Naive thymus-derived CD4-positive, alpha-beta T cell (primary cell): ENCODE results near the gene NEDD9. TPM values are rescaled to one million over a fixed set of nuclear protein-coding genes. Genes with fewer than 3 reads are reported as not detected.

Source experiments
- ATAC-seq: fragments of 150-1000 bp; cut with Tn5 transposase; 2 replicates; pipeline ENCODE4 v1.10.0; 2021; ENCODE audit warnings: mild to moderate bottlenecking, moderate library complexity
- CTCF ChIA-PET: fragments of 350-600 bp; sonication (Branson Sonifier 250); formaldehyde crosslinking; loops from one replicate; lab custom pipeline; 2021; ENCODE audit warnings: antibody characterized with exemption; lab: Charles Lee
- POLR2A ChIA-PET: fragments of 350-600 bp; sonication (Branson Sonifier 250); formaldehyde crosslinking; loops from one replicate; lab custom pipeline; 2021; ENCODE audit warnings: antibody characterized with exemption, inconsistent platforms; lab: Charles Lee
- DNase-seq, 9 donors: peaks; one replicate each; pipeline versions ENCODE4 v3.0.0 to v3.0.0-alpha.2; 2020 to 2022; ENCODE audit warnings: mixed read lengths in 1 of 9
- H3K27ac ChIP-seq: one replicate; pipeline ENCODE4 v1.7.0; 2013; ENCODE audit warnings: mild to moderate bottlenecking, low read depth, low read length, moderate library complexity
- H3K27me3 ChIP-seq, 2 donors: one replicate each; pipeline ENCODE4 v1.7.0; 2013; ENCODE audit warnings: low read length in 2 of 2, mild to moderate bottlenecking in 2 of 2, moderate library complexity in 2 of 2; ENCODE audit not compliant: control insufficient read depth in 2 of 2, insufficient read depth in 2 of 2
- H3K36me3 ChIP-seq, 3 experiments: 1 replicate in 2 of 3; 2 replicates in 1 of 3; pipeline ENCODE4 v1.7.0; 2013; ENCODE audit warnings: low read length in 3 of 3, mild to moderate bottlenecking in 3 of 3, moderate library complexity in 1 of 3; ENCODE audit not compliant: insufficient read depth in 3 of 3, control insufficient read depth in 2 of 3
- H3K4me1 ChIP-seq, 2 donors: one replicate each; pipeline ENCODE4 v1.7.0; 2013; ENCODE audit warnings: low read length in 2 of 2, mild to moderate bottlenecking in 2 of 2, moderate library complexity in 1 of 2; ENCODE audit not compliant: control insufficient read depth in 2 of 2, insufficient read depth in 2 of 2
- H3K4me3 ChIP-seq: 2 replicates; pipeline ENCODE4 v1.7.0; 2013; ENCODE audit warnings: mild to moderate bottlenecking, low read length
- H3K9me3 ChIP-seq, 3 experiments: 1 replicate in 2 of 3; 2 replicates in 1 of 3; pipeline ENCODE4 v1.7.0; 2013; ENCODE audit warnings: low read length in 3 of 3; ENCODE audit not compliant: control insufficient read depth in 2 of 3
- H3K27ac Mint-ChIP-seq, 9 donors: one replicate each; pipeline ENCODE4 v1.8.0; 2020 to 2022; ENCODE audit warnings: mixed read lengths in 9 of 9, mild to moderate bottlenecking in 8 of 9, moderate library complexity in 5 of 9, inconsistent platforms in 2 of 9
- H3K27me3 Mint-ChIP-seq, 5 donors: one replicate each; pipeline ENCODE4 v1.8.0; 2021 to 2022; ENCODE audit warnings: mixed read lengths in 5 of 5, mild to moderate bottlenecking in 1 of 5
- H3K36me3 Mint-ChIP-seq, 5 donors: one replicate each; pipeline ENCODE4 v1.8.0; 2020 to 2022; ENCODE audit warnings: mixed read lengths in 5 of 5, mild to moderate bottlenecking in 3 of 5, inconsistent platforms in 1 of 5
- H3K4me1 Mint-ChIP-seq, 7 donors: one replicate each; pipeline ENCODE4 v1.8.0; 2020 to 2022; ENCODE audit warnings: mixed read lengths in 7 of 7, mild to moderate bottlenecking in 3 of 7, inconsistent platforms in 1 of 7
- H3K4me3 Mint-ChIP-seq, 10 donors: one replicate each; pipeline ENCODE4 v1.8.0; 2020 to 2022; ENCODE audit warnings: mild to moderate bottlenecking in 10 of 10, mixed read lengths in 10 of 10, moderate library complexity in 6 of 10, inconsistent platforms in 2 of 10
- H3K9me3 Mint-ChIP-seq, 11 donors: one replicate each; pipeline ENCODE4 v1.8.0; 2020 to 2022; ENCODE audit warnings: mixed read lengths in 11 of 11, mild to moderate bottlenecking in 4 of 11, inconsistent platforms in 1 of 11, moderate library complexity in 1 of 11
- intact Hi-C, 2 donors: fragments of 100-400 bp; cut with micrococcal nuclease; formaldehyde crosslinking; loops; one replicate each; pipeline ENCODE4 v1.15.1; 2023
- polyA plus RNA-seq, 2 donors: library from polyadenylated mRNA; unstranded; fragments of 300-500 nt; fragmentation: Illumina TruSeq; gene quantifications; one replicate each; pipeline ENCODE4 v1.2.3, GENCODE V29; 2021
- total RNA-seq, 6 experiments: library from RNA in 5 of 6; stranded (reverse) in 5 of 6; gene quantifications; 1 replicate in 5 of 6; 2 replicates in 1 of 6; pipeline ENCODE4 v1.2.3 and lab custom pipeline; 2021 to 2026

The NEDD9 gene
- total and polyA plus RNA-seq, 7 experiments from 2014 or later = 14.2 to 62.9 (median 35.4) TPM

DNA sequence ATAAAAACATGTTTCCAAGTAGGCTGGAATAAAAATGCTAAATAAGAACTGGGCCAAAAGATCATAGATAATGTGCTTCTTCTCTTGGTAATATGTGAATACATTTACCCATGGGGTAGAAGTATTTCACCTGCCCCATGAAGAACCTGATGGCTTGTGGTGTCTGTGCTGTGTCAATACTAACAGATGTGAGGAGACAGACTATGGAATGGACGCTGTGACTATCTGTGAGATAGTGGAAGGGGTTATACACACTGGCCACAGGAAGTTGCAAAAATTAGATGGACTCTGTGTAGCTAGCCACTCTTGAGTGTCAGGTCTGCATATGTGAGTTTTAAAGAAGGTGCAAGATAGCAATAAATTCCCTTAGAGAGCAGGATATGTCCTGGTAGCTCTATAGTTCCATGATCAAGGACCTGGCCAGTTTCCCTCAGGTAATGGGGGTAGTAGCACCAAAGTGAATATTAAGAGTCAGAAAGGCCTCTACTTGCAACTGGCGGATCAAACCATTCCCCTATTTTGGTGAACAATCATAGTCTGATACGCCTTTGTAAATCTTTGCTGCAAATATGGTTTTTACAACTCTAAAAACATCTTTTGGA is 48.6 kb downstream of the NEDD9 start:
- Mint-ChIP-seq H3K27me3 (no peaks in the 10 kb centered on the region), H3K4me1 (peaks cover 0 to 1% (median 0%) of the 10 kb centered on the region in 7 donors), H3K27ac (no peak overlapping the region), H3K36me3 (peaks cover 38 to 75% (median 63%) of the 10 kb centered on the region in 5 donors), H3K9me3 (peaks cover 0 to 41% (median 16%) of the 10 kb centered on the region in 11 donors), H3K4me3 (no peak overlapping the region)
- Histone ChIP-seq H3K4me3 (no peak overlapping the region), H3K27ac (no peak overlapping the region), H3K9me3 (no peaks in the 10 kb centered on the region), H3K36me3 (peaks cover 7 to 48% (median 8%) of the 10 kb centered on the region in 3 experiments), H3K4me1 (no peaks in the 10 kb centered on the region), H3K27me3 (no peaks in the 10 kb centered on the region)
- CTCF ChIA-PET = no interaction called here
- DNase-seq = no peak
- intact Hi-C loops = no loop called here
- POLR2A ChIA-PET = interaction anchor here (0.7 kb wide), 1 partner anchor 310 kb away, joined by 4 read pairs; no protein-coding TSS in a partner anchor
- no peak for ATAC-seq

DNA sequence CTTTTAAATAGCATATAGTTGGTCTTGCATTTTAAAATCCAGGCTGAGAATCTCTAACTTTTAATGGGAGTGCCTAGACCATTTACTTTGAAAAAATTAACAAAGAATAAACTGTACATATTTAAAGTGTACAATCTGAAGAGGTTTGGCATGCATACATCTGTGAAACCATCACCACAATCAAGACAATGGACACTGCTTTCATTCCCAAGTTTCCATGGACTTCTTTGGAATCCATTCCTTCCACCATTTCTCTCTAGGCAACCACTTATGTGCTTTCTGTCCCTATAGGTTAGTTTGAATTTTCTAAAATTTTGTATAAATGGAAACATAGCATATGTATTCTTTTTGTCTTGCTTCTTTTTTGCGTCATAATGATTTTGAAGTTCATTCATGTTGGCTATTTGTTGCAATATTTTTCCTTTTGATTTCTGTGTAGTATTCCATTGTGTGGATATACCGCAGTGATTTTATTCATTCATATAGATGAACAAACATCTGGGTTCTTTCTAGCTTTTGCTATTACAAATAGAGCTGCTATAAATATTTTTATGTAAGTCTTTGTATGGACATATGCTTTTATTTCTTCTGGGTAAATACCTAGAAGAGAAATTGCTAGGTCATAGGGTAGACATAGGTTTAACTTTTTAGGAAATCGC is 50.9 kb downstream of the NEDD9 start:
- DNase-seq (no peak), ATAC-seq (no peak)
- Mint-ChIP-seq H3K36me3 (peaks cover 23 to 54% (median 42%) of the 10 kb centered on the region in 5 donors), H3K27ac (no peak overlapping the region), H3K4me3 (no peak overlapping the region), H3K4me1 (peaks cover 0 to 3% (median 0%) of the 10 kb centered on the region in 7 donors), H3K27me3 (no peaks in the 10 kb centered on the region), H3K9me3 (peaks cover 0 to 41% (median 16%) of the 10 kb centered on the region in 11 donors)
- ChIA-PET POLR2A (no interaction called here), CTCF (no interaction called here)
- no peak overlapping the region for H3K27ac ChIP-seq
- no peak overlapping the region for H3K4me3 ChIP-seq
- intact Hi-C loops = no loop called here
- H3K9me3 ChIP-seq = no peaks in the 10 kb centered on the region
- no peaks in the 10 kb centered on the region for H3K27me3 ChIP-seq
- peaks cover 0 to 28% (median 7%) of the 10 kb centered on the region in 3 experiments for H3K36me3 ChIP-seq
- H3K4me1 ChIP-seq = no peaks in the 10 kb centered on the region

DNA sequence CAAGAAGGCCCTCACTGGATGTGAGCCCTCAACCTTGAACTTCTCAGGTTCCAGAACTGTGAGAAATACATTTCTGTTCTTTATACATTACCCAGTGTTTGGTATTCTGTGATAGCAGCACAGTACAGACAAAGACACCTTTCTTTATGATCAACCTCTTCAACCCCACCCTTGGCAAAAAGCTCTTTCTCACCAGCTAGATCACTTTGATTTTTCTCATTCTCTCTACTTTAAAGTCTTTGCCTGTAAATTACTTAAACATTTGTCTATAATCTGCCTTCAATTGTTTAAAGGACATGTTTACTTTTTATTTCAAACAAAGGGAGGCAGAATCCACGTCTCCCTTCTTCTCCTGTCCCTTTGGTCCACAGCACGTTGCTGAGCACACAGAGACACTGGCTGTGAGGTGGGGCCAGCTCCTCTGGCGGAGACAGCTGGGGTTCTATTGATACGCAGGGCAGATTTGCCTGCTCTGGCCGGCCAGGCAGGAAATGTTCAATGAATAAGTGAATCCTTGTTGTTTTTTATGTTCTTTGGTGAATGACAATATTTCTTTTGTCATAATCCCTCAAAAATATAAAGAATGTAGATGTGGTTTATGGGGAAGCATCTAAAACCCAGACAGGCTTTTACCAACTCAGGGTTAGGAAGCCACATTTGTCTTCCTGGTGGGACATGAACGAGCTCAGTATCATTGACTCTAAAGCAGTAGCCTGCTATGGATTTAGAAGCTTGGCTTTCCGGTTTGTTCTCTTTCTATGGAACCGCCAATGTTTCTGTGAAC is 52.9 kb downstream of the NEDD9 start:
- intact Hi-C loops = no loop called here

DNA sequence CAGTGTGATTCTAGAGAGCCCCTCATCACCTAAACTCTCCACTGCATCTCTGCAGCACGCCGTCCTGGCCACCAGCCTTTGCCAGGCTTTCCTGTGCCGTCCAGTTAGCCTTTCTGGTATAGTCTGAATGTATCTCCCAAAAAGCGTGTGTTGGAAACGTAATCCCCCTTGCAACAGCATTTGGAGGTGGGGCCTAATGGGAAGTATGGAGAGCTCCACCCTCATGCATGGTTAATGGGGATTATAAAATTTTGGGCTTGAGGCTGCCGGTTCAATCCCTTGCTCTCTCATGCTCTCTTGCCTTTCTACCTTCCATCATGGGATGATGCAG is 53.4 kb downstream of the NEDD9 start:
- peaks cover 0 to 5% (median 0%) of the 10 kb centered on the region in 7 donors for H3K4me1 Mint-ChIP-seq
- H3K27ac Mint-ChIP-seq = no peak overlapping the region
- H3K4me3 Mint-ChIP-seq = no peak overlapping the region
- ChIA-PET CTCF (no interaction called here), POLR2A (no interaction called here)
- no peaks in the 10 kb centered on the region for H3K27me3 Mint-ChIP-seq
- Histone ChIP-seq H3K9me3 (no peaks in the 10 kb centered on the region), H3K36me3 (peaks cover 0 to 4% (median 0%) of the 10 kb centered on the region in 3 experiments), H3K27me3 (no peaks in the 10 kb centered on the region), H3K4me3 (no peak overlapping the region), H3K4me1 (no peaks in the 10 kb centered on the region), H3K27ac (no peak overlapping the region)
- H3K9me3 Mint-ChIP-seq = peaks cover 0 to 41% (median 16%) of the 10 kb centered on the region in 11 donors
- peaks cover 8 to 32% (median 23%) of the 10 kb centered on the region in 5 donors for H3K36me3 Mint-ChIP-seq
- DNase-seq (no peak), ATAC-seq (no peak)
- intact Hi-C loops = no loop called here

More for the DNA sequence above, 52.9 kb downstream of the NEDD9 start:
- CTCF ChIA-PET = interaction anchor here (0.8 kb wide), 1 partner anchor 317 kb away, joined by 6 read pairs; no protein-coding TSS in a partner anchor
- no peaks in the 10 kb centered on the region for H3K27me3 ChIP-seq
- peaks cover 0 to 10% (median 0%) of the 10 kb centered on the region in 3 experiments for H3K36me3 ChIP-seq
- DNase-seq = no peak
- ATAC-seq = no peak
- H3K4me3 ChIP-seq = no peak overlapping the region
- H3K27ac Mint-ChIP-seq = no peak overlapping the region
- H3K9me3 Mint-ChIP-seq = peaks cover 0 to 41% (median 16%) of the 10 kb centered on the region in 11 donors
- POLR2A ChIA-PET = no interaction called here
- no peak overlapping the region for H3K27ac ChIP-seq
- no peak overlapping the region for H3K4me3 Mint-ChIP-seq
- no peaks in the 10 kb centered on the region for H3K9me3 ChIP-seq
- H3K4me1 Mint-ChIP-seq = peaks cover 0 to 3% (median 0%) of the 10 kb centered on the region in 7 donors
- H3K36me3 Mint-ChIP-seq = peaks cover 12 to 38% (median 29%) of the 10 kb centered on the region in 5 donors
- H3K27me3 Mint-ChIP-seq = no peaks in the 10 kb centered on the region
- H3K4me1 ChIP-seq = no peaks in the 10 kb centered on the region

DNA sequence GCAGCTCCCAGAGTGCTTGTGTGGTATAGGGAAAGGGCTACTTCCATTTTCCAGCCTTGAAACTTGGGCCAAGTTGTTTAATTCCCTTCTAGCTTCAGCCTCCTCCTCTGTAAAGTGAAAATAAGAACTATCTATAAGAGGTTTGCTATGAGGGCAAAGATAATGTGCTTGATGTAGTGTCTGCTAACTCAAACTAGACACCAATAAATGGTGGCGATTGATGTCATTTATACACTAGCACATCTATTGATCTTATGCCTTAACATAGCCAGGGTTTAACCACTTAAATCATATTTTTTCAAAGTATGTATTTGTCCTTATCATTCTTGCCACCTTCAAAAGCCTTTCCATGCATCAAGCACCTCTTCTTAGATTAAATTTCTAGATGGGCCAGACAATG is 55.2 kb downstream of the NEDD9 start:
- Histone ChIP-seq H3K9me3 (no peaks in the 10 kb centered on the region), H3K27ac (no peak overlapping the region), H3K27me3 (no peaks in the 10 kb centered on the region), H3K4me3 (no peak overlapping the region), H3K36me3 (no peaks in the 10 kb centered on the region), H3K4me1 (peaks cover 5 to 7% of the 10 kb centered on the region in 2 donors)
- intact Hi-C loops = no loop called here
- Mint-ChIP-seq H3K4me1 (peaks cover 2 to 12% (median 8%) of the 10 kb centered on the region in 7 donors), H3K27ac (no peak overlapping the region), H3K4me3 (no peak overlapping the region), H3K27me3 (no peaks in the 10 kb centered on the region), H3K36me3 (peaks cover 0 to 18% (median 10%) of the 10 kb centered on the region in 5 donors), H3K9me3 (peaks cover 0 to 28% (median 11%) of the 10 kb centered on the region in 11 donors)
- ChIA-PET POLR2A (no interaction called here), CTCF (interaction anchor here (0.7 to 3.6 kb wide), 2 partner anchors 40 to 319 kb away, joined by 3 to 20 read pairs; no protein-coding TSS in a partner anchor)
- no peak for DNase-seq
- ATAC-seq = no peak

DNA sequence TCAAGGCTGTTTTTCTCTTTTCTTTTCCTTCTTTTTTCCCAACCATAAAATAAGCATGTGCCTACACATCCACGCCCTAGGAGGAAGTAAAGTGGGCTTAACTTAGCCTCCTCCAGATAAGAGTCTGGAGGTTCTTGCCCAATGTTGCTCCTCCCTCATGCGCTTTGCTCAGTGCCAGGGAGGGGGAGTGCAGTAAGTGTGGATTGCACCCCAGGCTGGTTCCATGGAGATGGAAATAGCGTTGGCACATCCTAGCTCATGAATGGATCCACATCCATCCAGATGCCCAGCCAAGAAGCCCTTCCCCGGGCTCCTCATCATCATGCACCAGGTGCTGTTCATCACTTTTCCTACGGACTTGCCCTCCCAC is 58.2 kb downstream of the NEDD9 start:
- Histone ChIP-seq H3K27ac (no peak overlapping the region), H3K36me3 (no peaks in the 10 kb centered on the region), H3K4me3 (no peak overlapping the region), H3K27me3 (no peaks in the 10 kb centered on the region), H3K4me1 (peaks cover 6 to 10% of the 10 kb centered on the region in 2 donors), H3K9me3 (no peaks in the 10 kb centered on the region)
- ATAC-seq (no peak), DNase-seq (no peak)
- peaks cover 0 to under 1% (median 0%) of the 10 kb centered on the region in 5 donors for H3K36me3 Mint-ChIP-seq
- H3K9me3 Mint-ChIP-seq = peaks cover 0 to 3% (median 0%) of the 10 kb centered on the region in 11 donors
- no peaks in the 10 kb centered on the region for H3K27me3 Mint-ChIP-seq
- peaks cover 2 to 14% (median 10%) of the 10 kb centered on the region in 7 donors for H3K4me1 Mint-ChIP-seq
- H3K4me3 Mint-ChIP-seq = no peak overlapping the region
- intact Hi-C loops = no loop called here
- peak overlapping the region in 1 of 9 donors; percentile 57 for H3K27ac Mint-ChIP-seq
- CTCF ChIA-PET = interaction anchor here (0.7 to 3.6 kb wide), 4 partner anchors 229 to 324 kb away, joined by 3 to 20 read pairs (median 4); no protein-coding TSS in a partner anchor
- POLR2A ChIA-PET = no interaction called here
